ENCODE measurements around the gene CNTN4.

The CNTN4 gene

GRCh38 chr3:2701471-2701870 lies 602.8 kb downstream of the CNTN4 start:
- no peak for DNase-seq (ENCODE audit: extremely low read depth, insufficient read length)
- no peak overlapping the region for H3K4me3 ChIP-seq (replicated peaks; ENCODE audit: low read depth, low read length)
- H3K36me3 ChIP-seq (ENCODE audit: control insufficient read depth, insufficient read depth, low read length): no peaks in the 10 kb centered on the region
- no peaks in the 10 kb centered on the region for H3K27me3 ChIP-seq (replicated peaks; ENCODE audit: control insufficient read depth, insufficient read depth, low read length)
- no peak for TF ChIP-seq CTCF (IDR thresholded peaks at IDR 0.05; ENCODE audit: insufficient read depth, low read length, poor library complexity, severe bottlenecking)

- no peak for DNase-seq (ENCODE audit: extremely low read depth, insufficient read length)
- TF ChIP-seq CTCF (IDR thresholded peaks at IDR 0.05; ENCODE audit: insufficient read depth, low read length, poor library complexity, severe bottlenecking): no peak
- Histone ChIP-seq H3K4me3 (replicated peaks; ENCODE audit: low read depth, low read length) (no peak overlapping the region), H3K36me3 (ENCODE audit: control insufficient read depth, insufficient read depth, low read length) (no peaks in the 10 kb centered on the region), H3K27me3 (replicated peaks; ENCODE audit: control insufficient read depth, insufficient read depth, low read length) (no peaks in the 10 kb centered on the region)
These were observed 607.6 kb downstream of the CNTN4 start for GRCh38 chr3:2706144-2706835.

GRCh38 chr3:2706836-2707210 lies 608.2 kb downstream of the CNTN4 start:
- no peak for TF ChIP-seq CTCF (IDR thresholded peaks at IDR 0.05; ENCODE audit: insufficient read depth, low read length, poor library complexity, severe bottlenecking)
- H3K36me3 ChIP-seq (ENCODE audit: control insufficient read depth, insufficient read depth, low read length): no peaks in the 10 kb centered on the region
- H3K4me3 ChIP-seq (replicated peaks; ENCODE audit: low read depth, low read length): no peak overlapping the region
- no peaks in the 10 kb centered on the region for H3K27me3 ChIP-seq (replicated peaks; ENCODE audit: control insufficient read depth, insufficient read depth, low read length)
- DNase-seq (ENCODE audit: extremely low read depth, insufficient read length): no peak

GRCh38 chr3:2711081-2711480 lies 612.4 kb downstream of the CNTN4 start:
- Histone ChIP-seq H3K4me3 (replicated peaks; ENCODE audit: low read depth, low read length) (no peak overlapping the region), H3K36me3 (ENCODE audit: control insufficient read depth, insufficient read depth, low read length) (no peaks in the 10 kb centered on the region), H3K27me3 (replicated peaks; ENCODE audit: control insufficient read depth, insufficient read depth, low read length) (no peaks in the 10 kb centered on the region)
- no peak for TF ChIP-seq CTCF (IDR thresholded peaks at IDR 0.05; ENCODE audit: insufficient read depth, low read length, poor library complexity, severe bottlenecking)
- no peak for DNase-seq (ENCODE audit: extremely low read depth, insufficient read length)

- peak; percentile 58 for TF ChIP-seq CTCF (IDR thresholded peaks at IDR 0.05; ENCODE audit: insufficient read depth, low read length, poor library complexity, severe bottlenecking)
These were observed 615.3 kb downstream of the CNTN4 start for GRCh38 chr3:2713923-2714322.

GRCh38 chr3:2714834-2715233 lies 616.2 kb downstream of the CNTN4 start:
- Histone ChIP-seq H3K27me3 (replicated peaks; ENCODE audit: control insufficient read depth, insufficient read depth, low read length) (no peaks in the 10 kb centered on the region), H3K36me3 (ENCODE audit: control insufficient read depth, insufficient read depth, low read length) (no peaks in the 10 kb centered on the region), H3K4me3 (replicated peaks; ENCODE audit: low read depth, low read length) (no peak overlapping the region)
- no peak for TF ChIP-seq CTCF (IDR thresholded peaks at IDR 0.05; ENCODE audit: insufficient read depth, low read length, poor library complexity, severe bottlenecking)
- DNase-seq (ENCODE audit: extremely low read depth, insufficient read length): peak; percentile 35

More at GRCh38 chr3:2713923-2714322, 615.3 kb downstream of the CNTN4 start:
- no peaks in the 10 kb centered on the region for H3K27me3 ChIP-seq (replicated peaks; ENCODE audit: control insufficient read depth, insufficient read depth, low read length)
- no peaks in the 10 kb centered on the region for H3K36me3 ChIP-seq (ENCODE audit: control insufficient read depth, insufficient read depth, low read length)
- no peak overlapping the region for H3K4me3 ChIP-seq (replicated peaks; ENCODE audit: low read depth, low read length)
- DNase-seq (ENCODE audit: extremely low read depth, insufficient read length): no peak

Measured in GM06990 (cell line).